Neural progenitor cell (in vitro differentiated cells): ENCODE results near the gene JAKMIP2. TPM values are rescaled to one million over a fixed set of nuclear protein-coding genes. Genes with fewer than 3 reads are reported as not detected.
A peak's percentile ranks its signal among the peaks of the same experiment; 100 is the strongest.

Experiments
- DNase-seq: peaks from one replicate; pipeline ENCODE4 v3.0.0-alpha.2; 2016; ENCODE audit warnings: low spot score
- H2AFZ ChIP-seq: fragments of 200-600 bp; sonication (generic); replicated peaks from 2 replicates; pipeline ENCODE4 v1.6.1; 2016; ENCODE audit warnings: antibody characterized with exemption
- H3F3A ChIP-seq: fragments of 200-600 bp; sonication (generic); 2 replicates; pipeline ENCODE4 v1.6.1; 2016; ENCODE audit warnings: antibody characterized with exemption, low read depth
- H3K27ac ChIP-seq: fragments of 200-600 bp; sonication (generic); 2 replicates; pipeline ENCODE4 v1.5.1; 2016; ENCODE audit warnings: mild to moderate bottlenecking
- H3K27me3 ChIP-seq: fragments of 200-600 bp; sonication (generic); 2 replicates; pipeline ENCODE4 v1.6.1; 2016; ENCODE audit warnings: mild to moderate bottlenecking, moderate library complexity
- H3K36me3 ChIP-seq: fragments of 200-600 bp; sonication (generic); 2 replicates; pipeline ENCODE4 v1.5.1; 2016
- H3K4me1 ChIP-seq: fragments of 200-600 bp; sonication (generic); 2 replicates; pipeline ENCODE4 v1.6.1; 2016; ENCODE audit warnings: mixed run types
- H3K4me2 ChIP-seq: fragments of 200-600 bp; sonication (generic); 2 replicates; pipeline ENCODE4 v1.6.1; 2016
- H3K4me3 ChIP-seq: fragments of 200-600 bp; sonication (generic); 2 replicates; pipeline ENCODE4 v1.5.1; 2016
- H3K79me2 ChIP-seq: fragments of 200-600 bp; sonication (generic); 2 replicates; pipeline ENCODE4 v1.6.1; 2016; ENCODE audit warnings: low read depth
- H3K9ac ChIP-seq: fragments of 200-600 bp; sonication (generic); 2 replicates; pipeline ENCODE4 v1.6.1; 2016
- H3K9me3 ChIP-seq: fragments of 200-600 bp; sonication (generic); 2 replicates; pipeline ENCODE4 v1.5.1; 2016; ENCODE audit warnings: low read depth
- H4K20me1 ChIP-seq: fragments of 200-600 bp; sonication (generic); 2 replicates; pipeline ENCODE4 v1.6.1; 2016; ENCODE audit warnings: low read depth
- H3K27ac Mint-ChIP-seq: 3 replicates; pipeline ENCODE4 v1.8.0; 2021; ENCODE audit warnings: mixed read lengths
- H3K27me3 Mint-ChIP-seq: 2 replicates; pipeline ENCODE4 v1.8.0; 2022; ENCODE audit warnings: low read depth, mild to moderate bottlenecking, inconsistent platforms, moderate library complexity, mixed read lengths; ENCODE audit not compliant: insufficient read depth
- H3K36me3 Mint-ChIP-seq: 3 replicates; pipeline ENCODE4 v1.8.0; 2021; ENCODE audit warnings: mixed read lengths
- H3K4me1 Mint-ChIP-seq: 3 replicates; pipeline ENCODE4 v1.8.0; 2021; ENCODE audit warnings: mixed read lengths
- H3K4me3 Mint-ChIP-seq: 3 replicates; pipeline ENCODE4 v1.8.0; 2021; ENCODE audit warnings: mild to moderate bottlenecking, moderate library complexity, mixed read lengths
- H3K9me3 Mint-ChIP-seq: 3 replicates; pipeline ENCODE4 v1.8.0; 2020; ENCODE audit warnings: mixed read lengths
- EZH2 ChIP-seq: fragments of 200-600 bp; sonication (generic); IDR thresholded peaks from 2 replicates; pipeline ENCODE4 v1.6.1; 2017; ENCODE audit warnings: antibody characterized with exemption, mild to moderate bottlenecking, moderate library complexity
- EZH2phosphoT487 ChIP-seq: fragments of 200-600 bp; sonication (generic); IDR thresholded peaks from 2 replicates; pipeline ENCODE4 v1.6.1; 2017; ENCODE audit warnings: antibody characterized with exemption
- total RNA-seq: library from RNA; depleted of rRNA; stranded (reverse); fragments of >200 nt; gene quantifications from 2 replicates; pipeline ENCODE4 v1.2.3, GENCODE V29; 2015; ENCODE audit warnings: low replicate concordance
- TF ChIP-seq, protein P1 (sequence below): fragments of 200-600 bp; sonication (generic); IDR thresholded peaks from 2 replicates; pipeline ENCODE4 v1.5.1; 2017; ENCODE audit warnings: antibody characterized with exemption, mild to moderate bottlenecking

Gene JAKMIP2
- total RNA-seq, 1 donor from 2014 or later: 8.2 TPM

DNA sequence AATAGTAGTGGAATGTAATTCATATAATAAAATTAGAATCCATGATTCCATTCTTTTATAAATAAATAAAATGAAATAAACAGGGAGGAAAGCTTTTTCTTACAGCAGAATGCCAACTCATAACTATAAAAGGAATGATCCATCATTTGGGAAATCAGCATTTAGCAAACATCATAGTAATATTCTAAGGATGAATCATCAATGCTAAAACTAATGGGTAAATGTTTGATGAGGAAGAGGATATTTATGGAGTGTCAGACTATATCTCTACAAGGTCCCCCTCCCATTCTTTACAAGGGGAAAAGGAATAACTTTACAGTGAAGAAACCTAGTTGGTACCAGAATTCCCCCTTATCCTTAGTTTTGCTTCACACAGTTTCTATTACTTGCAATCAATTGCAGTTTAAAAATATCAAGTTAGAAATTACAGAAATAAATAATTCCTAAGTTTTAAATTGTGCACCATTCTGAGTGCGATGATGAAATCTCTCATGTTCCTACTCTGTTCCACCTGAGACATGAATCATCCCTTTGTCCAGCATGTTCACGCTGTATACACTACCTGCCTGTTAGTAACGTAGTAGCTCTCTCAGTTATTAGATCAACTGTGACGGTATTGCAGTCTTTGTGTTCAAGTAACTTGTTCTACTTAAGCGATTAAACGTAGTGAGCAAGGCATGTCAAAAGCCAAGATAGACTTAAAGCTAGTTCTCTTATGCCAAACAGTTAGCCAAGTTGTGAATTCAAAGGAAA, 14.2 kb upstream of the JAKMIP2 start:
- H3K36me3 Mint-ChIP-seq: no peaks in the 10 kb centered on the region
- H3K4me3 ChIP-seq: no peak overlapping the region
- no peaks in the 10 kb centered on the region for H3K27me3 ChIP-seq

GRCh38 chr5:147791181-147791580, 8.7 kb upstream of the JAKMIP2 start:
- Histone ChIP-seq H3K27ac (no peak overlapping the region), H3K4me1 (no peaks in the 10 kb centered on the region), H3K4me2 (no peak overlapping the region), H4K20me1 (no peaks in the 10 kb centered on the region), H3K27me3 (no peaks in the 10 kb centered on the region), H3K79me2 (no peaks in the 10 kb centered on the region), H3K9ac (no peak overlapping the region), H3K9me3 (no peaks in the 10 kb centered on the region), H2AFZ (no peak overlapping the region), H3K4me3 (no peak overlapping the region), H3F3A (no peaks in the 10 kb centered on the region), H3K36me3 (no peaks in the 10 kb centered on the region)
- no peak overlapping the region for H3K27ac Mint-ChIP-seq
- H3K36me3 Mint-ChIP-seq: no peaks in the 10 kb centered on the region
- TF ChIP-seq, protein P1, sequence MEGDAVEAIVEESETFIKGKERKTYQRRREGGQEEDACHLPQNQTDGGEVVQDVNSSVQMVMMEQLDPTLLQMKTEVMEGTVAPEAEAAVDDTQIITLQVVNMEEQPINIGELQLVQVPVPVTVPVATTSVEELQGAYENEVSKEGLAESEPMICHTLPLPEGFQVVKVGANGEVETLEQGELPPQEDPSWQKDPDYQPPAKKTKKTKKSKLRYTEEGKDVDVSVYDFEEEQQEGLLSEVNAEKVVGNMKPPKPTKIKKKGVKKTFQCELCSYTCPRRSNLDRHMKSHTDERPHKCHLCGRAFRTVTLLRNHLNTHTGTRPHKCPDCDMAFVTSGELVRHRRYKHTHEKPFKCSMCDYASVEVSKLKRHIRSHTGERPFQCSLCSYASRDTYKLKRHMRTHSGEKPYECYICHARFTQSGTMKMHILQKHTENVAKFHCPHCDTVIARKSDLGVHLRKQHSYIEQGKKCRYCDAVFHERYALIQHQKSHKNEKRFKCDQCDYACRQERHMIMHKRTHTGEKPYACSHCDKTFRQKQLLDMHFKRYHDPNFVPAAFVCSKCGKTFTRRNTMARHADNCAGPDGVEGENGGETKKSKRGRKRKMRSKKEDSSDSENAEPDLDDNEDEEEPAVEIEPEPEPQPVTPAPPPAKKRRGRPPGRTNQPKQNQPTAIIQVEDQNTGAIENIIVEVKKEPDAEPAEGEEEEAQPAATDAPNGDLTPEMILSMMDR: no peak
- no peak for TF ChIP-seq EZH2phosphoT487
- no peak for TF ChIP-seq EZH2
- no peaks in the 10 kb centered on the region for H3K27me3 Mint-ChIP-seq
- H3K4me1 Mint-ChIP-seq: peaks cover 11% of the 10 kb centered on the region
- H3K4me3 Mint-ChIP-seq: peak overlapping the region; percentile 20
- H3K9me3 Mint-ChIP-seq: no peaks in the 10 kb centered on the region
- DNase-seq: no peak

More for the DNA sequence above, 14.2 kb upstream of the JAKMIP2 start:
- Mint-ChIP-seq H3K9me3 (no peaks in the 10 kb centered on the region), H3K4me1 (no peaks in the 10 kb centered on the region), H3K27me3 (peaks cover 2% of the 10 kb centered on the region), H3K4me3 (no peak overlapping the region), H3K27ac (no peak overlapping the region)
- Histone ChIP-seq H2AFZ (no peak overlapping the region), H4K20me1 (no peaks in the 10 kb centered on the region), H3F3A (no peaks in the 10 kb centered on the region), H3K4me1 (no peaks in the 10 kb centered on the region), H3K4me2 (no peak overlapping the region), H3K9me3 (no peaks in the 10 kb centered on the region), H3K9ac (no peak overlapping the region), H3K79me2 (no peaks in the 10 kb centered on the region), H3K27ac (no peak overlapping the region), H3K36me3 (no peaks in the 10 kb centered on the region)
- DNase-seq: no peak
- TF ChIP-seq, protein P1: no peak
- TF ChIP-seq EZH2 (no peak), EZH2phosphoT487 (no peak)

DNA sequence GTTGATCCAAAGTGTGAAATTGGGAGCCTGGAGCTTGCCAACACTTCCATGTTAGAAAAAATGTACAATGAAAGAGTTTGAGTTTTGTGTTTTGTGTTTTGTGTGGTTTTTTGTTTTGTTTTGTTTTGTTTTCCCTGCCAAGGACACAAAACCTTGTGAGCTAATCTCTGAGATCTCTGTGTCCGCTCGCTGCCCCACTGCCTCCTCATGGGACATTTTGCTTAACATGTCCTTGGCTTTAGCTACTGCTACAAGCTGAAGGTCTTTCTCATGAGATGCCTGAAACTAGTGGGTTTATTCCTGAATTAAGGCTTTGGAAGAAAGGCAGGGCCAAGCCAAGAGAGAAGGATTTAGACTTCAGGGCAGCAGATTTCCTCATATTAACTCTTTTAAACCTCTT, 7.3 kb upstream of the JAKMIP2 start:
- H3K9me3 ChIP-seq: no peaks in the 10 kb centered on the region
- no peaks in the 10 kb centered on the region for H3K27me3 ChIP-seq
- Mint-ChIP-seq H3K27me3 (no peaks in the 10 kb centered on the region), H3K9me3 (no peaks in the 10 kb centered on the region), H3K27ac (no peak overlapping the region), H3K36me3 (no peaks in the 10 kb centered on the region), H3K4me1 (peaks cover 11% of the 10 kb centered on the region), H3K4me3 (no peak overlapping the region)
- no peak overlapping the region for H3K4me2 ChIP-seq
- no peak overlapping the region for H3K27ac ChIP-seq
- no peak overlapping the region for H3K9ac ChIP-seq
- TF ChIP-seq EZH2 (no peak), EZH2phosphoT487 (no peak)
- TF ChIP-seq, protein P1: no peak
- no peak overlapping the region for H3K4me3 ChIP-seq
- no peak overlapping the region for H2AFZ ChIP-seq
- H3K79me2 ChIP-seq: no peaks in the 10 kb centered on the region
- no peaks in the 10 kb centered on the region for H3F3A ChIP-seq
- no peaks in the 10 kb centered on the region for H4K20me1 ChIP-seq
- no peak for DNase-seq
- no peaks in the 10 kb centered on the region for H3K4me1 ChIP-seq
- no peaks in the 10 kb centered on the region for H3K36me3 ChIP-seq
